Kasumi-1 (cell line): ENCODE results near the gene PWP1.
"Not testable (repeated sequence)": the region's sequence is repeated elsewhere in the genome, so short reads cannot be mapped to it uniquely, and the experiment has no call there.

ENCODE experiments used
- DNase-seq, 2 experiments: peaks; one replicate each; lab custom pipeline; 2025; lab: John Stamatoyannopoulos, UW

The PWP1 gene

GRCh38 chr12:107668320-107669098 lies 17.1 kb upstream of the PWP1 start:
- no peak for DNase-seq

- no peak for DNase-seq
Observed at GRCh38 chr12:107669946-107670345, 15.7 kb upstream of the PWP1 start.

GRCh38 chr12:107670999-107671643 lies 14.5 kb upstream of the PWP1 start:
- DNase-seq: no peak

DNA sequence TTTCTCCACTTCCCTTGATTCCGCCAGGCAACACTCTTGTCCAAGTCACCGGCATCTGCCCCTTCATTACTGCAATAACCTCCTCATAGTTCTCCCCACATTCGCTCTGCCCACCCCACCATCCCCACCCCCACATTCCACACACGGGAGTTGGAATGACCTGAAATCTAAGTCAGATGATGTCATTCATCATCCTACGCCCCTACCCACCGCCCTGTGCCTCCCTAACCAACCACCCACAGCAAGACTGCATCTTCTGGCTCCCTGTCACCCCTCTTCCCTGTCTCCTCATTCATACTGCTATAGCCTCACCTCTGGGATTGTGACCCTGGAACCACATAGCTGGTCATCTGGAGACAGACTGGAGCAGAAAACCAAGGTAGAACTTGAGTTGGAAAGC lies 7.9 kb upstream of the PWP1 start:
- no peak for DNase-seq

GRCh38 chr12:107679336-107679735 lies 6.3 kb upstream of the PWP1 start:
- DNase-seq: no peak

DNA sequence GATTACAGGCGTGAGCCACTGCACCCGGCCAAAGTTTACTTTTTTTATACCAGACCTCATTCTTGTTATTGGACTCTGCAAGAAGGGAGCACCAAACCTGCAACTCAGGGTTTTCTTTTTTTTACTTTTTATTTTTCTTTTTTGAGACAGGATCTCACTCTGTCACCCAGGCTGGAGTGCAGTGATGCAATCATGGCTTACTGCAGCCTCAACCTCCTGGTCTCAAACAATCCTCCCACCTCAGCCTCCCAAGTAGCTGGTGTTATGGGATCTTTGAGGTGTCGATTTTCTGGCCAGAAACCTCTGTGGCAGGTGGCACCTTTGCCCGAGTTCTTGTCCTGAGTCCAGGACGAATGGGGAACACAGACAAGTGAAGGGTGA lies 4.2 kb upstream of the PWP1 start:
- no peak for DNase-seq

GRCh38 chr12:107681836-107682820 lies 3.5 kb upstream of the PWP1 start:
- no peak for DNase-seq

GRCh38 chr12:107684029-107684795 lies 1.4 kb upstream of the PWP1 start:
- no peak for DNase-seq

DNA sequence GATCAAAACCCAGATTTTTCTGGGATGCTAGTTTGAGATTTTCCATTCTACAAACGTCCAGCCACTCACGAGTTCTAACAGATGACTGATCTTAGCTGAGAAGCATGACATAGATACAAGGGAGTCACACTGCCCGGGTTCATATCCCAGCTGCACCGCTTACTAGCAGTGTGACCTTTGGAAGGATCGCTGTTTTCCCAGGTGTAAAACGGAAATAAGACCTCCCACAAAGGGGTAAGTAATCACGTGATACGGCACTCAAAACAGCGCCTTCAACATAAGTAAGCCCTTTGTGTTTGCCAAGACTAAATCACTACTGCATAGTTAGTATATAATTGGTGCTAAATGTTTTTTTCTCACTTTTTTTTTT lies 624 bp upstream of the PWP1 start:
- DNase-seq: no peak

DNA sequence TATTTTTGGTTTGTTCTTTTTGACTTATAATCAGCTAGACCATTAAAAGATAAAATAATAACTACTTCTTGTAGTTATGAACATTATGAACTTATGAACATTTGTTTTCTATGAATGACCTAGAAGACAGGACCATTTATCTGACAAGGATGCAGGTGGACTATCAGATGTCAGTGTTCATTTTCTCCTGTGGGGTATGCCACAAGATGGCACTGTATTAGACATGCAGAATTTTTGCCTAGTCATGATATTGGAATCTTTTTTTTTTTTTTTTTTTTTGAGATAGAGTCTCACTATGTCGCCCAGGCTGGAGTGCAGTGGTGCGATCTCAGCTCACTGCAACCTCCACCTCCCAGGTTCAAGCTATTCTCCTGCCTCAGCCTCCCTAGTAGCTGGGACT lies 10.2 kb downstream of the PWP1 start:
- peak; percentile 20 to 42 for DNase-seq

GRCh38 chr12:107702106-107702505 lies 16.5 kb downstream of the PWP1 start:
- no peak for DNase-seq

DNA sequence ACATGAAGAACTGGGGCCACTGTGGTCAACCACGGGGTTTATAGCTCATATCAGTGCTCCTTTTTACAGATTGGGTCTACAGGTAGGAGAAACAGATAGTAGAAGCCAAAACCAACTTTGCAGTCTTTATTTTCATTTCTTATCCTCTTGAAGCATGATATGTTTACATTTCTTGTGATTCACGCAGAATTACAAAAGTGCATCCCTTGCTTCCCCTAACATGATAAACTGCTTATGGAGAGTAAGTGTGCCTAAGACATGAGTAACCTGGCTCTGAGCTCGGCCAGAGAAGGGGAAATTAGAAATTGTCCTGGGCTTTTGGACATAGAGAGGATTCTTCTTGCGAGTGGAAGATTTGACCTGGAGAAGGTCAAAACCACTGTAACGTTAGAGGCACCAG lies 18.4 kb downstream of the PWP1 start:
- DNase-seq: no peak

DNA sequence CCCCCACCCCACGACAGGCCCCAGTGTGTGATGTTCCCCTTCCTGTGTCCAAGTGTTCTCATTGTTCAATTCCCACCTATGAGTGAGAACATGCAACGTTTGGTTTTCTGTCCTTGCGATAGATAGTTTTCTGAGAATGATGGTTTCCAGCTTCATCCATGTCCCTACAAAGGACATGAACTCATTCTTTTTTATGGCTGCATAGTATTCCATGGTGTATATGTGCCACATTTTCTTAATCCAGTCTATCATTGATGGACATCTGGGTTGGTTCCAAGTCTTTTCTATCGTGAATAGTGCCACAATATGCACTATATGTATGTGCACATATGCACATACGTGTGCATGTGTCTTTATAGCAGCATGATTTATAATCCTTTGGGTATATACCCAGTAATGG lies 19.9 kb downstream of the PWP1 start:
- not testable (repeated sequence) for DNase-seq

DNA sequence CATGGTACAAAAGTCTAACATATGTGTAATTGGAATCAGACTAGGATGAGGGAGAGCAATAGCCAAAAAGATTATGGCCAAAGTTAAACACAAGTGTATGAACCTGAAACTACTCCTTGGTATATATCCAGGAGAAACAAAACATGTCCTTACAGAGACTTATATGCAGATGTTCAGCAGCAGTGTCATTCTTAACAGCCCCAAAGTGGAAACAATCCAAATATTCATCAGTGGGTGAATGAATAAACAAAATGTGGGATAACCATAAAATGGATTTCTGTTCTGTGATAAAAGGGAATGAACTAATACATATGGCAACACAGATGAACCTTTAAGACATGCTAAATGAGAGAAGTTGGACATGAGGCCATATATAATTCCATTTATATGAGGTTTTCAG lies 30.2 kb downstream of the PWP1 start:
- no peak for DNase-seq

- no peak for DNase-seq
Observed at GRCh38 chr12:107718606-107719005, 33.0 kb downstream of the PWP1 start.

DNA sequence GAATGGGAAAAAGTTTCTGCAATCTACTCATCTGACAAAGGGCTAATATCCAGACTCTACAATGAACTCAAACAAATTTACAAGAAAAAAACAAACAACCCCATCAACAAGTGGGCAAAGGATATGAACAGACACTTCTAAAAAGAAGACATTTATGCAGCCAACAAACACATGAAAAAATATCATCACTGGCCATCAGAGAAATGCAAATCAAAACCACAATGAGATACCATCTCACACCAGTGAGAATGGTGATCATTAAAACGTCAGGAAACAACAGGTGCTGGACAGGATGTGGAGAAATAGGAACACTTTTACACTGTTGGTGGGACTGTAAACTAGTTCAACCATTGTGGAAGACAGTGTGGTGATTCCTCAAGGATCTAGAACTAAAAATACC lies 41.7 kb downstream of the PWP1 start:
- DNase-seq: not testable (repeated sequence)

DNA sequence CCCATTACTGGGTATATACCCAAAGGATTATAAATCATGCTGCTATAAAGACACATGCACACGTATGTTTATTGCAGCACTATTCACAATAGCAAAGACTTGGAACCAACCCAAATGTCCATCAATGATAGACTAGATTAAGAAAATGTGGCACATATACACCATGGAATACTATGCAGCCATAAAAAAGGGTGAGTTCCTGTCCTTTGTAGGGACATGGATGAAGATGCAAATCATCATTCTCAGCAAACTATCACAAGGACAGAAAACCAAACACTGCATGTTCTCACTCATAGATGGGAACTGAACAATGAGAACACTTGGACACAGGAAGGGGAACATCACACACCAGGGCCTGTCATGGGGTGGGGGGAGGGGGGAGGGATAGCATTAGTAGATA lies 42.1 kb downstream of the PWP1 start:
- not testable (repeated sequence) for DNase-seq

DNA sequence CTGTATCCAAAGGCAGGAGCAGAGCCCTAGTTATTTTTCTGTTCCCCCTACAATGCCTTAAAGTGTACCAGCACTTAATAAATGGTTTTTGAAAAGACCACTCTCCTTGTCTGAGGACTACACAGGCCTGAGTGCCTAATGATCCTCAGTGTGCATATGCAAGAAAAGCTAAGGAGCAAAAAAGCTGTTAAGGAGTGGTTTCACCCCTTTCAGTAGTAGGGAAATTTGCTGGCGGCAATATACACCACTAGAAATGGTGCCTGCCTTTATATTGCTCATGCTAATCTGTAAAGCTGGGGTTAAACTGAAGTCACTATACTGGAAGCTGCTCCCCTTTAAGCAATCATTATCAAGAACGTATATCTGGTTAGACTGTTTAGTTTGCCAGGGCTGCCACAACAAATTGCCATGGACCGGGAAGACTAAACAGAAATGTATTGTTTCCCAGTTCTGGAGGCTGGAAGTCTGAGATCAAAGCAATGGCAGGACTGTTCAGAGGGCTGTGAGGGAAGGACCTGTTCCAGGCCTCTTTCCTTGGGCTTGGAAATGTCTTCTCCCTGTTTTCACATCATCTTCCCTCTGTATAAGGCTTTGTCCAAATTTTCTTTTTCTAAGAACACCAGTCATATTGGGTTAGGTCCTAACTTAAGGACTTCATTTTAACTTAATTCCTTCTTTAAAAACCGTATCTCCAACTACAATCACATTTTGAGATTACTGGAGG lies 45.2 kb downstream of the PWP1 start:
- no peak for DNase-seq

GRCh38 chr12:107731366-107731765 lies 45.8 kb downstream of the PWP1 start:
- DNase-seq: no peak

- DNase-seq: no peak
Observed at GRCh38 chr12:107732365-107732764, 46.8 kb downstream of the PWP1 start.

GRCh38 chr12:107734139-107734538 lies 48.5 kb downstream of the PWP1 start:
- no peak for DNase-seq
